GM21717 (cell line): ENCODE results near the gene CPT1B.
"Not testable (repeated sequence)": the region's sequence is repeated elsewhere in the genome, so short reads cannot be mapped to it uniquely, and the experiment has no call there.

Source experiments
- ATAC-seq: cut with Tn5 transposase; IDR thresholded peaks from one replicate; pipeline ENCODE4 v1.9.1; 2021; ENCODE audit warnings: mild to moderate bottlenecking, moderate library complexity; ENCODE audit not compliant: unreplicated experiment

Gene CPT1B

DNA sequence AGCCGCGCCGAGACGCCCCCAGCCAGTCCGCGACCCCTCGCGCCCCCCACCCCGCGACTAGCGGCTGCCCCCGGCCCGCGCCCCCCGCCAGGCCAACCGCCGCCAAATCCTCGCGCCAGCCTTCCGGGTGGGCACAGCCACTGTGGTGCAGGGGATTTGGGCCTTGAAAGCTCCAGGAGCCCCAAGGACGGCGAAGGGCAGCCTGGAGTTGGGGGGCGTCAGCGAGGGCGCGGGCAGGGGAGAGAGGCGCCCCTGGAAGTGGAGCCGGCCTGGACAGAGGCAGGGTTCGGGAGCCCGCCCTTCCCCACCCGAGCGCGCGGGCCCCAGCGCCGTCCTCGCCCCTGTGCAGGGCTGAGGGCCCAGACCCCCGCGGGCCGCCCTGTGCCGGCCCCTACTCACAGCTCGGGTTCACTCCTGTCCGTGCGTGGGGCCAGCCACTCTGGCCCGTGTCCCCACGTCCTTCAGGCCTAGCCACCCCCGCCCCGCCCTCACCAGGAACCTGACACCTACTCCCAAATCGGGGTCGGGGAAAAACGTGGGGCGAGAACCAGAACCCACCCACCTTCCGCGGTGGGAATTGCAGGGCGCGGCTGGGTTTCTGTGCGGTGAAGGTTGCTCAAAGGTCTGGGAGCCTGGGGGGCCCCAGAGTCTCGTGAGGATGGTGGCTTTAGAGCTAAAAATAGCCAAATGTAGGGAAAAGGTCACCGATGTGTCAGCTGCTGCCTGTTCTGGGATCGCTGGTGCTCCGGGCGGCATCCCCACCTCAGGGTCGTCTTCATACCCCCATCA, at the start of gene CPT1B:
TSS of gene CPT1B (minus strand) at position 441 of the 789 bp plus-strand sequence. CDS start 512 bp downstream, outside the sequence.
- no peak for ATAC-seq

DNA sequence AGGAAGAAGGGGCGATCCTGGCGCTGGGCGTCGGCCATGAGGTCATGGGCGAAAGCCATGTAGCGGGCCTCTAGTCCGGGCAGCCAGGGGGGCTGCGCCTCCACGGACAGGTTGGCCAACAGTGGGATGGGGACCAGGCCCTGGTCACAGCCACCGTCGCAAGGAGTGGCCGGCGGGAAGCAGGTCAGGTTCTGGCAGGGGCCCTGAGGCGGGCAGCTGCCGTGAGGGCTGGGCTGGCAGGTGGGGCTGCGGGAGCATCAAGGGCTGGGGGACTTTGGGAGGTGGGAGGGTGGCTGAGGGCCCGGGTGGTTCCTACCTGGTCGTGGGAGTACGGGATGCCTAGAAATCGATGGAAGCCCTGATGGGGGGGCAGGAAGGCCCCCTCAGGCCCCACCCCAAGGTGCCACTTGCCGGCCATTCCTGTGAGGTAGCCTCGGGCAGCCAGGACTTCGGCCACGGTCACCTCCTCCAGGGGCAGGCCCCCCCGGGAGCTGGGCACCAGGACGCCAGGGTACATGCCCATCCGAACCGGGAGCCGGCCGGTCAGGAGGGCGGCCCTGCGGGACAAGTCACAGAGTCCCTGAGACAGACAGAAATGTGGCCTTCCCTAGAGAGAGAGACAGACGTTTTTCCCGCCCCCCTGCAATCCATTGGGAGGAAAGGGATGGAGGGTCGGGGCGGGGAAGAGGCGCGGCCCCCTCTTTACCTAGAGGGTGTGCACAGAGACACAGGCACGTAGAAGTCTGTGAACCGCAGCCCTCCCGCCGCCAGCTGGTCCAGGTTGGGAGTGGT, 48.8 kb upstream of the CPT1B start:
- no peak for ATAC-seq

DNA sequence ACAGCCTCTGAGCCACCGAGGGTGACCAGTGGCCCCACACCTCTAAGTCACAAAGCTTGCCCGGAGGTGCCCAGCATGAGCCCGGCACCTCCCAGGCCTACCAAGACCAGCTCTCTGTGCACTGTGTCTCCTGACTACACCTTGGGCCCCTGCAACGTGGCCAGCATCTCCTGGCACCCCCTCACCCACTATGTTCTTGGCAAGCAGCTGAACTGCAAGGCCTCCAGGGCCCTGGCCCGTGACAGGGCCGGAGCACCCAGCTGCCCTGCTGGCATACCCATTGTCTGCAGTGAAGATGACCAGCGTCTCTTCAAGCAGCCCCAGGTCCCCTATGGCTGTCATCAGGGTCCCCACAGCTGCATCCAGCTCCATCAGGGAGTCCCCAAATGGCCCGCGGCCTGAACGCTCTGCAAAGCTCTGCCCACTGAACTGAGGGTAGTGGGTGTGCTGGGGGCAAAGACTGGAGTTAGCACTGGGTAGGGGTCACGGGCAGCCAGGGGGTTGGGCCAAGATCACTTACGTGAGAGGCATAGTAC, 48.2 kb upstream of the CPT1B start:
- ATAC-seq: no peak

DNA sequence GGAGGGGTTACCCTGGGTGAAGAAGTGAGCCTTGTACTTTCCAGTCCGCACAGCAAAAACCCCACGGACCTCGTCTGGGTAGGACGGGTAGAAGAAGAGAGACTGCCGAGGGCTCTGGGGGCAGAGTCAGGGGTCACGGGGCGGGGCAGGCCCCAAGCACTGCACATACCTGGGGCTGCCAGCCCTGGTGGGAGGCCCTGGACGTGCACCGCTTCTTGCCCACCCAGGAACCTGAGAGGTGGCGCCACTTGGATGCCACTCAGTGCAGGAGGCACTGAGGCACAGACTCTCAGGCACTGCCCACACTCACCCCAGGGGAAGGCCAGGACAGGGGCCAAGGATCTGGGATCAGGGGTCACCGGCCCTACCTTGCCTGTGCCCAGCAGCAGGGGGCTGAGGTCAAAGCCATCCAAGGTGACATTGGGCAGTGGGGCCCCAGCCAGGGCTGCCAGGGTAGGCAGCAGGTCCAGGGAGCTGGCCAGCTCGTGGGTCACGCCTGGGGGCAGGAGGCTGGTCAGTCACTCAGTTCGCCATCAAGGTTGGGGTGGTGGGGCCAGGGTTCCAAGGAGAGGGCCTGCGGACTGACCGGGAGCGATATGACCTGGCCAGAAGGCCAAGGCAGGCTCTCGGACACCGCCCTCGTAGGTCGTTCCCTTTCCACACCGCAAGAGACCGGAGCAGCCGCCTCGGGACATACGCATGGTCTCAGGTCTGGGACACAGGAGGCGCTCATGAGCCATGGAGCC, 47.5 kb upstream of the CPT1B start:
- no peak for ATAC-seq

DNA sequence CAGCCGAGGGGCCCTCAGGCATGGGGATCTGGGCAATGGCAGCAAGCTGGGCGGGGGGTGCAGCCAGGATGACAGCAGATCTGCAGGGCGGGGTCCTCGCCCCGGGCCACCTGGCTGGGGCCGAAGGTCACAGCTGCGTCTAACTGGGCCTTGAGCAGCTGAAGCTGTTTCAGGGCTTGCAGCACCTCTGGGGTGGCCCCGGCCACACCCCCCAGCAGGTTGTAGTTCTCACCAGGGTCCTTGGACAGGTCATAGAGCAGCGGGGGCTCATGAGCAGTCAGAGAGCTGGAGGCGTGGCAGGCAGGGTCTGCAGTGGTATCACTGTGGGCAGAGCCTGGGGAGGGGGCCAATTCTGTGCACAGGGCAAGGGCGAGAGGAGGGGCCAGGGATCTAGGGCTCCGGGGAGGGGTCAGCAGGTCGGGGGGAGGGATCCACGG, 46.9 kb upstream of the CPT1B start:
- ATAC-seq: no peak

DNA sequence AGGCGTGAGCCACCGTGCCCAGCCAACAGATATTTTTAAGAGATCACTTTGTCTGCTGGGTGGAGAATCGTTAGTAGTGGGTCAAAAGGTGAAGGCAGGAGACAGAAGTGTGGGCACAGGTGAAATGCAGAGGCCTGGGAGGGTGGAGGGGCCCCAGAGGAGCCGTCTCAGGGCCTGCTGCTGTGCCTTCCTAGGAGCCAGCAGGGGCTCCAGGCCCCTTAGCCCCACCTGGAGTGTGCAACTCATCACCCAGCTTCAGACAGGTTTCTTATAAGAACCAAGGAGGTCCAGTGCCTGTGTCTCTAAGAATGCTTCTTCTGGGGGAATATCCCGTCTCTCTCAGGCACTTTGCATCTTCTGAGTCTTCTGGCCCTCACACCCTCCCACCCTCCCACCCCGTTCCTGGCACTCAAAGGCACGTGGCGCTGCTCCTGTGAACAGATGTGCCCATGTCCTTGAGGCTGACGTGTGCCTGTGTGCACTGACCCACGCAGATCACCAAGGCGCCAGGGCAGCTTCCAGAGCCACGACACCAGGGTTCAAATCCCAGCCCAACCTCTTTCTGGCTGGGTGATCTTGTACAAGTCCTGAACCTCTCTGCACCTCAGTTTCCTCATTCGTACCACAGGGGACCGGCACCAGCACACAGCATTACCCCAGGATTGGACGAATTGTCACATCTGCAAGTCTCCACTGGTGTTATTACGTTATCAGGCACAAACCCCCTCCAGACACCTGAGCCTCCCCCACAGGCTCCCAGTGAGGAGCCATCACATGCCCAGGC, 46.3 kb upstream of the CPT1B start:
- no peak for ATAC-seq

DNA sequence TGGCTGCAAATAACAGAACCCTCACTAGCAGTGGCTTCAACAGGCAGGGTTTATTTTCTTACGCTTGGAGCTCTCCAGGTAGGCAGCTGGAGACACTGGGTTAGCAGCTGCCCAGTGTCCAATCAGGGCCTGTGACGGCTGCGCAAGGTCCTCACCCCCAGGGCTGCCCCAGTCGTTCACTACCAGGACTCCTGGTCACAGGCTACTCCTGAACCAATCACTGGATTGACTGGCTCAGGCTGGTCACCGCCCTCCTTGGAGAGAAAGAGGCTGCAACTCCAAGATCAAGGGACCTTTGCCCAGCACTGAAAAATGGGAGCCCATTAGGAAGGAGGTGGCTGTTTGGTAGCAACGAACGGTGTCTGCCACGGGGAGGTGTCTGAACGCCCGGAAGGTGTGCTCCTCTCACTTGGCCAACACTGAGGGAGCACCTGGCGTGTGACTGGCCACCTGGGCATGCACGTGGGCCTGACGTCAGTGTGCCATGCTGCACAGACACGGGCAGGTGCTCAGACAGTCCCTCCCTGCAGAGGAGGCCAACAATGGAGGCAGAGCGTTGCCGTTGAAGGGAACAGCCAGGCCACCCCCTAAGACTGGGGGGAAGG, 44.6 kb upstream of the CPT1B start:
- no peak for ATAC-seq

DNA sequence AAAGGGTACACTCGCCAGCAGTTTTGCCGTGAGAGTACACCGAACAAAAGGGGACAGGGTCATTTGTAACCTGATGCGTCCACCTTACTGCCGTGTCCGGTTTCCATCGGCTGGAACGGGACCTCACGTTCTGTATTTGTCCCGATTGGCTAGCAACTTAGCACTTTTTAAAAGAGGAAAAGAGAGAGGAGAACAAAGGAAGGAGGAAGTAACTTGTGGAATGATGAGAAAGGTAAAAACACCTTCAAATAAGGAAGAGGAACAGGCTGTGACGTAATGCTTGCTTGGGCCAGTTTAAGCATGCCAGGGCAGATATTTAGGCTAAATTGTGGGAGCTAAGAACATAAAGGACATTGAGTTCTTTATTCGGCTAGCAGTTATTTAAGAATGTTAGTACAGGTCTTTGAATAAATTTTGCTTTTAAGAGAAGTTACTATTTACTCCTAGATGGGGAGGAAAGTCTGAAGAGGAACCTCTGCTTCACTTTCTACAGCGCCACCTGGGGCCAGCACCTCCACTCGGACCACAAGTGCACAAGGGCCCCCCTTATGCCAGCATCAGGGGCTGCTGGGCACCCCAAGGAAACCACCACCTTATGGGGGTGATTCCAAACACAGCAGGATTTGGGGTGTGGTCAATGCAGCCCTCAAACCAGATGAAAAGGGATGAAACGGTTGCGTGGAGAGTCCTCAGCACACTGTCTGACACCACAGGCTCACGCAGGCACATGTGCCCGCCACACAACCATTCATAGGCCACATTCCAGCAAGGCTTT, 43.9 kb upstream of the CPT1B start:
- ATAC-seq: no peak

DNA sequence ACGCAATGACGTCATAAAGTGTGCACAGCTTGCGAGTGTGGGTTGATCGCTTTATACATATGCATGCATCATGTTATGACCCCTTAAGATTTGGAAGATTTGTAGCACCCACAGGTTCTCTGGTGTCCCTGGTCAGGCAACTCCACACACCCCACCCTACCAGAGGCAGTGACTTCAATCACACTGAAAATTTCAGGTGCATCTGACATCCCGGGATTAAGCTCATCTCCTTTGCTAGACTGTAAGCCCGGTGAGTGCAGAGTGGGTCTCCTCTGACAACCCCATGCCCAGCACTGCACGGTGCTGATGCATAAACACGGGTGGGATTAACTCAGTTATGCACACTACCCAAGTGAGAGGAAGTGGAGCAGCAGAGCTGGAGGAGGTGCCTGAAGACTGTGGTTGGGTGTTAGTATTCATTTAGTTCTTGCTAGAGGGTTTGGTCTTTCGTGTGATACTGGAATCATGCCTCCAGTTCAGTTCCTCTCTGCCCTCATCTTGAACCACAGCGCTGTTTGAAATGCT, 43.2 kb upstream of the CPT1B start:
- no peak for ATAC-seq

DNA sequence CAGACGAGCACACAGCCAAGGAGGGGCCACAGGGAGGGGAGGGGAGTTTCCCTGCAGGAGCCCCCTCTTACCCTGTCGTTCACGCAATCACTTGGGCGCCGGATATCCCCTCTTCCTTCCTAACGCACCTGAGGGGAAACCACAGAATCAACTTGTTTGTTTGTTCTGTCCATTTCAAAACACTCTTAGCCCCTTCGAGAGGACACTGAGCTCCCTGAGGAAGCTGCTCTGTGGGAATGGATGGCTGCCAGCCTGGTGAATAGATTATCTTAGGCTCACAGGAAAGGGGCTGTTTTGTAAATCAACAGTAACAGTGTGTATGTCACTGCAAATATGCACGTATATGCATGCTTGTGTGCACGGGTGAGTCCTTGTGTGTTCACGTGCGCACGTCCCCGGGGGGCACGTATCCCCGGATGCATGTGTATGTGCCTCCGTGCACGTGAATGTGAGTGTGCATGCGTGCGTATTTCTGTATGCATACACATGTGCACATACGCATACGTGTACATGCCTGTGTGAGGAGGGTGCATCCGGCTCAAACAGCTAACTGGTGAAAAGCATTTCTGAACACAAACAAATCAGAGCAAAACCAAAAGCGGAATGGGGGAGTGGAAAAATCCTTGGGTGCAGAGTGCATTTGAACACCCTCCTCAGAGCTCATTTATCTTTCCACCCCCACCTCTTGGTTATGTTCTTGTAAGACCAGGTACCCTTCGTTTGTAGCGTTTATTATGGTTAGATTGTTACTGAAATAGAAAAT, 42.5 kb upstream of the CPT1B start:
- no peak for ATAC-seq

DNA sequence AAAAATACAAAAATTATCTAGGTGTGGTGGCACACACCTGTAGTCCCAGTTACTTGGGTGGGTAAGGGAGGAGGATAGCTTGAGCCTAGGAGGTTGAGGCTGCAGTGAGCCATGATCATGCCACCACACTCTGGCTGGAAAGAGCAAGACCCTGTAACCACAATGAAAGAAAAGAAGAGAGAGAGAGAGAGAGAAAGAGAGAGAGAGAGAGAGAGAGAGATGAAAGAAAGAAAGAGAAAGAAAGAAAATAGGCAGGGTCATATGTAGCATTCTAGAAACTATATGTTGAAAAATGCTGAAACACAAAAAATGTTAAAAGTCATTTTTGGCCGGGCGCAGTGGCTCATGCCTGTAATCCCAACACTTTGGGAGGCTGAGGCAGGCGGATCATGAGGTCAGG, 36.1 kb upstream of the CPT1B start:
- not testable (repeated sequence) for ATAC-seq

DNA sequence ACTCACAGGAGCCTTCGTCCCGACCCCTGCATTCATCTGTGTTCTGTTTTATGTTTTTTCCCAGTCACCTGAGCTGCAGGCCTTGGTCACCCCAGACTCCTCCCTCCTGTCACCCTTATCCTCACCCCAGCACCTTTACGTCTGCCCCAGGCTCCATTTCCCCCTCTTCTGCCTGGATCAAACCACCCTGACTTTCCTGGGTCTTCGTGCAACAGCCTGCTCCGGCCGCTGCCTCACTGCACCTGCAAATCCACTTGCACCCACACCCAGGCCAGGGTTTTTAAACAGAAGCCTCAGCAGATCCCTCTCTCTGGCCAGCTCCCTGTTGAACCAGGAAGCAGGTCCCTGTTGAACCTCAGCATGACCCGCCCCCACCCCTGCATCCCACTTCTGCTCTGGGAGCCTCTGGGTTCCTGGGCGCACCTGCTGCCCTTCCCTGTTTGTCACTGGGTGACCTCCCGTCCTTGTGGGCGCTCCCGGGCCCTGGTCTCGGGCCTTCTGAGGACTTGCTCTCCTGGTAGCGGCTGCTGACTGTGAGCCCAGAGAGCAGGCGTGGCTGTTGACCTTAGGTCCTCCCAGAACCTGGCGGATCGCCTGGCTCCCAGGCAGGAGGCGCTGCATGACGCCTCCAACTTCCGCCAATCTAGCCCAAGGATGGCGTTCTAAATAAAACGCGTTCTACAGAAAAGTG, 35.2 kb upstream of the CPT1B start:
- ATAC-seq: no peak

DNA sequence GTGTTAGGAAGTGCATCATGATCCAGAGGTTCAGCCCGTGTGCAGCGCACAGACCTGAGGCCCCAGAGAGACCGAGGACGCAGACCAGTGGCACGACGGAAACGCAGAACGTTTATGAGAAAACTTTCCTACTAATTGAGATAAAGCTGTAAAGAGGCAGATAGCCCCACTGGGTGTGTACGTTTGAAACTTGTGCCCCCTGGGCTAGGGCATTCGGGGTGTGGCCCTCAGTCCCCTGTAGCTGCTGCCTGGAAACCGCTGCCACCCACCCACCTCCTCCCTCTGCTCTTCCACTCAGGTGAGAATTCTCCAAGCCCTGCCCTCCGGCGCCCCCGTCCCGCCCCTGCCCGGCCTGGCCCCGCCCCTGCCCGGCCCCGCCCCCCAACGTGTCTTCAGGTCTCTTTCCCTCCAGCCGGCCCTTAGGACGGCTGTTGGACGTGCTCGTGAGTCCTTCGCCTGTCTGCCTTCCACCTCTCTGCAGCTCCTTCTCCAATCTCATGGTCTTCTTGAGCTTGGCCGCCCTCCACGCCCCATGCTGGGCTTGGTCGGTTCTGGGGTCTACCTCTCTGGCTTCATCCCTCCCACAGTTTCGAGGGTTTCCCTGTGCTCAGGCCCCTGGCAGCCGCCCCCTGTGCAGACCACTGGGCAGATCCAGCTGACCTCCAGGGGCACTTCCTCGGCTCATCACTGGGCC, 34.4 kb upstream of the CPT1B start:
- no peak for ATAC-seq

DNA sequence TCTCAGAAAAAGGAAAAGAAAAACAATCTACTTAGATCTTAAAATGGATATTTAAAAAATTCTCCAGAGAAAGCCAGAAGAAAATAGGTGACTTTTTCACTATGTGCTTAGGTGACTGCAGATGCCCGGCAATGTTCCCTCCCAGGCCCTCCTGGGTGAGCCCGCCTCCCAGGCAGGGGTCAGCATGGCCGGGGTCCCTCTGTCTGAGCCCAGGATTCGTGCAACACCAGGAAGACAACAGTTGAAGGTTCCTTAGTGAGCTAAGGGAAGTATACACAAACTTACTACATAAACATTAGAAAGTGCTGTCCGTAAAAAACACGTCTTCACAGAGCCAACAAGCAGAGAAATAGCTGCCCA, 33.9 kb upstream of the CPT1B start:
- ATAC-seq: no peak

DNA sequence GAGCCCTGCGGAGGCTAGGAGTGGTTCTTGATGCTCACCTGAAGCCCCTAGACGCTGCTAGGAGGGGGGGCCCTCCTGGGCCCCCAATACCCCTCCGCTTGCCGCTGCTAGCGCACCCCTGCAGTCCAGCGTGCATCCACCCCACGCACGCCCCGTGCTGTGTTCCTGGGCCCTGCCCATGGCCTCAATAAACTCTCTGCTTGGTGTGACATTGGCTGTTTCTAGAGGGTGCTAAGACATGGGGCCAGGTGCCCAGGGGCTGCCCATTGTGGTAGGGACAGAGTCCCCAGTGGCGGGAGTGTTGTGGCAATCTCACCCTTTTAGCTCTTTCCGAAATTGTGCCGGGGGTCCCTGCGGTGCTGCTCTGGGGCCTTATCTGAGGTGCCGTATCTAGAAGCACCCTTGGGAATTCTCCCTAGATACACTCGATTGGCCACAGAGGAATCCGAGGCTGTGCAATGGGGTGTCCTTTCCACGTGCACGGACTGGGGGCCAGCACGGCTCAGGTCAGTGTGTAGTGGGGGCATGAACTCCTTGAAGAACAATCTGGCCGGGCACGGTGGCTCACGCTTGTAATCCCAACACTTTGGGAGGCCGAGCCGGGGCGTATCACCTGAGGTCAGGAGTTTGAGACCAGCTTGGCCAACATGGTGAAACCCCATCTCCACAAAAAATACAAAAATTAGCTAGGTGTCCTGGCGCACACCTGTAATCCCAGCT, 33.3 kb upstream of the CPT1B start:
- ATAC-seq: no peak

DNA sequence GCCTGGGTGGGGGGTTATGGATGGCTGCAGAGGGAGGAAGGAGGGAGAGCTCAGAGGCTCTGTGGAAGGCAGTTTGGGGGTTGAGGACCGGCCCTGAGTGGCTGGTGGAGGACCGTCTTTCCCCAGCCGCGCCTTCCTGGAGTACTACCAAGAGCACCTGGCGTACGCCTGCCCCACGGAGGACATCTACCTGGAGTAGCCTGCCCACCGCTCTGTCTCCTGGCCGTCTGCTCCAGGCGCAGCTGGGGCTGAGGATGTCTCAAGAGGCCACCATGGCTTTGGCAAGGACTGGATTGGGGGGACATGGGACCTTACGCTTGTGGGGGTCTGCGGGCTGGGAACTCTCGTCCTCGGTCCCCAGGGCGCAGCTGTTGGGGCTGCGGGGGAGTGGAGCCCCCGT, 32.4 kb upstream of the CPT1B start:
- no peak for ATAC-seq

DNA sequence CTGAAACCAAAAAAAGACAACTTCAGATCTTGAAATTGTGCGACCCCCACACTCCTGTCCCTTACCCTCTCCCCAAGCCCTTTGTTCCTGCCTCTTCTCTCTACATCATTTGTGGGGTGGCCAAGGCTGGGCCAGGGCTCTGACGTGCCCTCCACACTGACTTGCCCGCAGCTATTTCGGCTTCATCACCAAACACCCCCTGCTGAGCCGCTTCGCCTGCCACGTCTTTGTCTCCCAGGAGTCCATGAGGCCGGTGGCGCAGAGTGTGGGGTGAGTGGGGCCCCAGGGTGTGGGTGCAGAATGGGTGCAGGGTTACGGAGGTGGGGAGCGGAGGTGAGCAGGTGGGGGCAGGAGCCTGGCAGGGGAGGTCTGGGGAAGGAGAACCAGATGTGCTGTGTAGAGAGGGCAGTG, 31.8 kb upstream of the CPT1B start:
- ATAC-seq: no peak
